Omental fat pad (tissue), 4 donors: ENCODE data around the gene ISG20. TPM values are rescaled to one million over a fixed set of nuclear protein-coding genes. Genes with fewer than 3 reads are reported as not detected.

ENCODE experiments used
- ATAC-seq: fragments of 150-250 bp; one replicate; pipeline ENCODE4 v1.9.1; 2016; ENCODE audit warnings: mild to moderate bottlenecking, moderate library complexity; ENCODE audit not compliant: low FRiP score
- DNase-seq: peaks from one replicate; pipeline ENCODE4 v3.0.0-alpha.2; 2019; ENCODE audit warnings: low spot score
- CTCF ChIP-seq, 3 donors: fragments of 450-650 bp; IDR thresholded peaks; one replicate each; pipeline ENCODE4 v1.5.1; 2016 to 2017; ENCODE audit warnings: antibody characterized with exemption in 3 of 3, mild to moderate bottlenecking in 3 of 3, moderate library complexity in 2 of 3
- total RNA-seq, 4 donors: library from RNA; depleted of rRNA; stranded (reverse); fragments of >200 nt; gene quantifications; one replicate each; pipeline ENCODE4 v1.1.0, GENCODE V29; 2016

ISG20 gene
- total RNA-seq, 4 donors from 2014 or later = 21.3 to 41.0 (median 27.8) TPM

- no peak for TF ChIP-seq CTCF (IDR thresholded peaks at IDR 0.05)
- ATAC-seq = no peak
- no peak for DNase-seq
Observed at GRCh38 chr15:88624156-88624970, 14.5 kb upstream of the ISG20 start.

- ATAC-seq (no peak), DNase-seq (no peak)
- TF ChIP-seq CTCF (IDR thresholded peaks at IDR 0.05) = no peak
Observed at GRCh38 chr15:88624971-88625490, 13.8 kb upstream of the ISG20 start.

- TF ChIP-seq CTCF (IDR thresholded peaks at IDR 0.05) = no peak
- DNase-seq (no peak), ATAC-seq (no peak)
Observed at GRCh38 chr15:88625943-88626741, 12.7 kb upstream of the ISG20 start.

- DNase-seq = no peak
- no peak for TF ChIP-seq CTCF (IDR thresholded peaks at IDR 0.05)
- ATAC-seq = no peak
Observed at GRCh38 chr15:88627463-88627862, 11.4 kb upstream of the ISG20 start.

GRCh38 chr15:88628018-88628654, 10.7 kb upstream of the ISG20 start:
- ATAC-seq (no peak), DNase-seq (no peak)
- TF ChIP-seq CTCF (IDR thresholded peaks at IDR 0.05) = no peak

- DNase-seq (no peak), ATAC-seq (no peak)
- TF ChIP-seq CTCF (IDR thresholded peaks at IDR 0.05) = no peak
Observed at GRCh38 chr15:88629071-88629470, 9.7 kb upstream of the ISG20 start.
